H9 (cell line): ENCODE measurements around the gene KIRREL3. TPM values are rescaled to one million over a fixed set of nuclear protein-coding genes. Genes with fewer than 3 reads are reported as not detected.

ENCODE experiments used
- DNase-seq: peaks from one replicate; pipeline ENCODE4 v3.0.0-alpha.2; 2017
- H2AFZ ChIP-seq: one replicate; pipeline ENCODE4 v1.6.1; 2013; ENCODE audit warnings: mild to moderate bottlenecking, low read length, control low read depth, moderate library complexity
- H2AK5ac ChIP-seq: 2 replicates; pipeline ENCODE4 v1.6.1; 2013; ENCODE audit warnings: low read length, control low read depth, mixed read lengths; ENCODE audit not compliant: insufficient read length
- H2BK120ac ChIP-seq: one replicate; pipeline ENCODE4 v1.6.1; 2013; ENCODE audit warnings: low read depth, mild to moderate bottlenecking, low read length, control low read depth, inconsistent platforms; ENCODE audit not compliant: poor library complexity, severe bottlenecking
- H2BK12ac ChIP-seq: 2 replicates; pipeline ENCODE4 v1.6.1; 2013; ENCODE audit warnings: low read length, control low read depth, mixed read lengths, low read depth; ENCODE audit not compliant: insufficient read length
- H2BK15ac ChIP-seq: 2 replicates; pipeline ENCODE4 v1.6.1; 2013; ENCODE audit warnings: low read depth, low read length, control low read depth
- H2BK20ac ChIP-seq: one replicate; pipeline ENCODE4 v1.6.1; 2013; ENCODE audit warnings: low read depth, mild to moderate bottlenecking, low read length, control low read depth, inconsistent platforms; ENCODE audit not compliant: poor library complexity, severe bottlenecking
- H2BK5ac ChIP-seq: 2 replicates; pipeline ENCODE4 v1.6.1; 2013; ENCODE audit warnings: low read length, control low read depth, mixed read lengths; ENCODE audit not compliant: insufficient read length
- H3K14ac ChIP-seq: 2 replicates; pipeline ENCODE4 v1.6.1; 2013; ENCODE audit warnings: low read length, control low read depth; ENCODE audit not compliant: insufficient read depth
- H3K18ac ChIP-seq: 2 replicates; pipeline ENCODE4 v1.6.1; 2013; ENCODE audit warnings: low read depth, mild to moderate bottlenecking, mixed read lengths, low read length, control low read depth; ENCODE audit not compliant: insufficient read length
- H3K23ac ChIP-seq: 2 replicates; pipeline ENCODE4 v1.6.1; 2013; ENCODE audit warnings: low read length, control low read depth, mixed read lengths, low read depth; ENCODE audit not compliant: insufficient read length
- H3K23me2 ChIP-seq: 2 replicates; pipeline ENCODE4 v1.6.1; 2013; ENCODE audit warnings: low read depth, mild to moderate bottlenecking, mixed read lengths, low read length, control low read depth; ENCODE audit not compliant: insufficient read length, poor library complexity, severe bottlenecking
- H3K27ac ChIP-seq: 2 replicates; pipeline ENCODE4 v1.5.1; 2013; ENCODE audit warnings: low read length, control low read depth, mixed read lengths, low read depth; ENCODE audit not compliant: insufficient read length
- H3K27me3 ChIP-seq: 2 replicates; pipeline ENCODE4 v1.6.1; 2013; ENCODE audit warnings: low read length, control low read depth, inconsistent platforms; ENCODE audit not compliant: insufficient read depth
- H3K4ac ChIP-seq: 2 replicates; pipeline ENCODE4 v1.6.1; 2013; ENCODE audit warnings: low read depth, mild to moderate bottlenecking, control low read depth, inconsistent platforms, low read length, moderate library complexity
- H3K4me1 ChIP-seq: 2 replicates; pipeline ENCODE4 v1.6.1; 2013; ENCODE audit warnings: low read length, control low read depth, inconsistent platforms; ENCODE audit not compliant: insufficient read depth
- H3K4me2 ChIP-seq: 2 replicates; pipeline ENCODE4 v1.6.1; 2013; ENCODE audit warnings: low read length, control low read depth, mixed read lengths; ENCODE audit not compliant: insufficient read length, insufficient read depth
- H3K56ac ChIP-seq: 2 replicates; pipeline ENCODE4 v1.6.1; 2013; ENCODE audit warnings: low read depth, mild to moderate bottlenecking, mixed read lengths, low read length, control low read depth; ENCODE audit not compliant: insufficient read length
- H3K79me1 ChIP-seq: 2 replicates; pipeline ENCODE4 v1.6.1; 2013; ENCODE audit warnings: low read depth, mild to moderate bottlenecking, moderate library complexity, low read length, control low read depth, inconsistent platforms; ENCODE audit not compliant: insufficient read depth, poor library complexity, severe bottlenecking
- H3K79me2 ChIP-seq: 2 replicates; pipeline ENCODE4 v1.6.1; 2013; ENCODE audit warnings: low read length, control low read depth, inconsistent platforms; ENCODE audit not compliant: insufficient read depth
- H3K9ac ChIP-seq: 2 replicates; pipeline ENCODE4 v1.6.1; 2013; ENCODE audit warnings: low read length, control low read depth, mixed read lengths; ENCODE audit not compliant: insufficient read length; ENCODE audit errors: extremely low read depth
- H3K9me3 ChIP-seq: one replicate; pipeline ENCODE4 v1.6.1; 2013; ENCODE audit warnings: low read depth, low read length, inconsistent platforms; ENCODE audit not compliant: control insufficient read depth
- H3T11ph ChIP-seq: one replicate; pipeline ENCODE4 v1.6.1; 2013; ENCODE audit warnings: mild to moderate bottlenecking, low read length, control low read depth, inconsistent platforms
- H4K20me1 ChIP-seq: one replicate; pipeline ENCODE4 v1.6.1; 2013; ENCODE audit not compliant: control insufficient read depth, insufficient read length, insufficient read depth
- H4K5ac ChIP-seq: 2 replicates; pipeline ENCODE4 v1.6.1; 2013; ENCODE audit warnings: low read depth, mild to moderate bottlenecking, mixed read lengths, low read length, control low read depth; ENCODE audit not compliant: insufficient read length
- H4K8ac ChIP-seq: replicated peaks from 2 replicates; pipeline ENCODE4 v1.6.1; 2013; ENCODE audit warnings: low read length, control low read depth, mixed read lengths, low read depth; ENCODE audit not compliant: insufficient read length
- H4K91ac ChIP-seq: 2 replicates; pipeline ENCODE4 v1.6.1; 2013; ENCODE audit warnings: low read depth, mild to moderate bottlenecking, moderate library complexity, mixed read lengths, low read length, control low read depth; ENCODE audit not compliant: insufficient read length
- H3K27ac Mint-ChIP-seq, 3 experiments: 2 replicates in 2 of 3; 3 replicates in 1 of 3; pipeline ENCODE4 v1.8.0; 2020 to 2021; ENCODE audit warnings: mixed read lengths in 3 of 3, mild to moderate bottlenecking in 1 of 3, moderate library complexity in 1 of 3
- H3K27me3 Mint-ChIP-seq: 2 replicates; pipeline ENCODE4 v1.8.0; 2021; ENCODE audit warnings: low read depth, mild to moderate bottlenecking, moderate library complexity, mixed read lengths
- H3K36me3 Mint-ChIP-seq, 3 experiments: 2 replicates in 2 of 3; 3 replicates in 1 of 3; pipeline ENCODE4 v1.8.0; 2020 to 2021; ENCODE audit warnings: low read depth in 3 of 3, mixed read lengths in 3 of 3; ENCODE audit not compliant: insufficient read depth in 1 of 3
- H3K4me1 Mint-ChIP-seq, 2 experiments: 2 replicates each; pipeline ENCODE4 v1.8.0; 2020; ENCODE audit warnings: mixed read lengths in 2 of 2
- H3K4me3 Mint-ChIP-seq, 2 experiments: 2 replicates in 1 of 2; 3 replicates in 1 of 2; pipeline ENCODE4 v1.8.0; 2020 to 2021; ENCODE audit warnings: mild to moderate bottlenecking in 2 of 2, mixed read lengths in 2 of 2, moderate library complexity in 1 of 2
- H3K9me3 Mint-ChIP-seq, 2 experiments: 2 replicates in 1 of 2; 3 replicates in 1 of 2; pipeline ENCODE4 v1.8.0; 2020; ENCODE audit warnings: mild to moderate bottlenecking in 2 of 2, mixed read lengths in 2 of 2, moderate library complexity in 1 of 2
- WGBS: extraction: QIAGEN DNeasy Blood & Tissue Kit; methylation state at CpG from one replicate; pipeline ENCODE4 v1.1.7; 2013; ENCODE audit warnings: missing lambda C conversion rate, low lambda C conversion rate, mixed read lengths; ENCODE audit not compliant: insufficient read length; ENCODE audit errors: extremely low coverage; 5-methylcytosine and 5-hydroxymethylcytosine counted together
- total RNA-seq: library from RNA; stranded (reverse); gene quantifications from 2 replicates; pipeline ENCODE4 v1.2.1, GENCODE V29; 2021
- TF ChIP-seq, protein P1 (sequence below): fragments of 200-600 bp; sonication (generic); conservative IDR thresholded peaks from 3 replicates; pipeline ENCODE4 v1.8.0; 2021; ENCODE audit warnings: antibody characterized with exemption, mild to moderate bottlenecking

KIRREL3 gene
- total RNA-seq, 1 experiment from 2014 or later, result 0.17 TPM

GRCh38 chr11:126450806-126451205 lies 549.8 kb downstream of the KIRREL3 start:
- Histone ChIP-seq H3K56ac (no peak overlapping the region), H2BK12ac (no peak overlapping the region), H3K18ac (no peak overlapping the region), H2AK5ac (no peak overlapping the region), H3K27ac (no peak overlapping the region), H3K14ac (no peak overlapping the region), H3K79me2 (no peaks in the 10 kb centered on the region), H3K79me1 (no peaks in the 10 kb centered on the region), H2BK5ac (no peak overlapping the region), H4K5ac (no peak overlapping the region), H3T11ph (no peak overlapping the region), H2BK120ac (no peak overlapping the region), H3K4me1 (no peaks in the 10 kb centered on the region), H2BK15ac (no peak overlapping the region), H2BK20ac (no peak overlapping the region), H3K4ac (no peak overlapping the region), H2AFZ (no peak overlapping the region), H4K91ac (no peak overlapping the region), H3K23ac (no peak overlapping the region), H3K9me3 (no peaks in the 10 kb centered on the region), H3K23me2 (no peaks in the 10 kb centered on the region), H3K4me2 (no peak overlapping the region), H4K20me1 (no peaks in the 10 kb centered on the region), H4K8ac (peak overlapping the region; percentile 3), H3K9ac (no peak overlapping the region), H3K27me3 (no peaks in the 10 kb centered on the region)
- peaks cover 2 to 17% of the 10 kb centered on the region in 2 experiments; a peak in 3 of 4 replicates for H3K4me1 Mint-ChIP-seq
- H3K4me3 Mint-ChIP-seq, result peak overlapping the region in 1 of 2 experiments; percentile 53; a peak in 1 of 5 replicates
- TF ChIP-seq, protein P1, sequence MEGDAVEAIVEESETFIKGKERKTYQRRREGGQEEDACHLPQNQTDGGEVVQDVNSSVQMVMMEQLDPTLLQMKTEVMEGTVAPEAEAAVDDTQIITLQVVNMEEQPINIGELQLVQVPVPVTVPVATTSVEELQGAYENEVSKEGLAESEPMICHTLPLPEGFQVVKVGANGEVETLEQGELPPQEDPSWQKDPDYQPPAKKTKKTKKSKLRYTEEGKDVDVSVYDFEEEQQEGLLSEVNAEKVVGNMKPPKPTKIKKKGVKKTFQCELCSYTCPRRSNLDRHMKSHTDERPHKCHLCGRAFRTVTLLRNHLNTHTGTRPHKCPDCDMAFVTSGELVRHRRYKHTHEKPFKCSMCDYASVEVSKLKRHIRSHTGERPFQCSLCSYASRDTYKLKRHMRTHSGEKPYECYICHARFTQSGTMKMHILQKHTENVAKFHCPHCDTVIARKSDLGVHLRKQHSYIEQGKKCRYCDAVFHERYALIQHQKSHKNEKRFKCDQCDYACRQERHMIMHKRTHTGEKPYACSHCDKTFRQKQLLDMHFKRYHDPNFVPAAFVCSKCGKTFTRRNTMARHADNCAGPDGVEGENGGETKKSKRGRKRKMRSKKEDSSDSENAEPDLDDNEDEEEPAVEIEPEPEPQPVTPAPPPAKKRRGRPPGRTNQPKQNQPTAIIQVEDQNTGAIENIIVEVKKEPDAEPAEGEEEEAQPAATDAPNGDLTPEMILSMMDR, result no peak
- WGBS, result no CpG with 5 or more reads among the region's 11 CpGs
- peaks cover 5% of the 10 kb centered on the region for H3K27me3 Mint-ChIP-seq
- peaks cover 15 to 16% of the 10 kb centered on the region in 2 experiments for H3K9me3 Mint-ChIP-seq
- no peak for DNase-seq
- H3K36me3 Mint-ChIP-seq, result peaks cover 5 to 15% (median 9%) of the 10 kb centered on the region in 3 experiments
- H3K27ac Mint-ChIP-seq, result peak overlapping the region in 2 of 3 experiments; percentile 37 to 75; a peak in 2 of 7 replicates
